HEK293 (cell line): ENCODE data around the gene ZBTB14.

Experiments used
- CTCF ChIA-PET: fragments of 350-600 bp; formaldehyde crosslinking; extraction: SDS; loops from one replicate; lab custom pipeline; 2021; ENCODE audit warnings: antibody characterized with exemption; lab: Yijun Ruan, JAX
- POLR2A ChIA-PET: fragments of 300-600 bp; formaldehyde crosslinking; extraction: SDS; loops from one replicate; lab custom pipeline; 2020; ENCODE audit warnings: antibody characterized with exemption, inconsistent platforms; lab: Yijun Ruan, JAX
- H3K27ac ChIP-seq: fragments of 200-500 bp; sonication (Bioruptor generic); 2 replicates; pipeline ENCODE4 v1.5.1; 2014; ENCODE audit warnings: low read depth, low read length, control low read depth, inconsistent platforms; ENCODE audit errors: extremely low read depth
- H3K36me3 ChIP-seq, 2 experiments: fragments of 200-500 bp in 1 of 2; sonication (Bioruptor generic) in 1 of 2; 1 replicate in 1 of 2; 2 replicates in 1 of 2; pipeline ENCODE4 v1.5.1; 2014 to 2017; ENCODE audit warnings: inconsistent platforms in 2 of 2, low read length in 2 of 2; ENCODE audit not compliant: control insufficient read depth in 2 of 2, insufficient read depth in 1 of 2
- H3K4me1 ChIP-seq: fragments of 200-500 bp; sonication (Bioruptor generic); 2 replicates; pipeline ENCODE4 v1.5.1; 2014; ENCODE audit warnings: mild to moderate bottlenecking, low read length, inconsistent platforms; ENCODE audit not compliant: control insufficient read depth, insufficient read depth
- H3K4me3 ChIP-seq: 2 replicates; pipeline ENCODE4 v1.5.1; 2011; ENCODE audit warnings: low read depth, mild to moderate bottlenecking, control low read depth, low read length, moderate library complexity
- H3K9me3 ChIP-seq: fragments of 200-500 bp; sonication (Bioruptor generic); 2 replicates; pipeline ENCODE4 v1.5.1; 2014; ENCODE audit warnings: low read depth, low read length, inconsistent platforms; ENCODE audit not compliant: control insufficient read depth, insufficient read depth
- EGR2 ChIP-seq: fragments of 450-650 bp; formaldehyde crosslinking; IDR thresholded peaks from 2 replicates; pipeline ENCODE4 v1.5.1; 2016; ENCODE audit warnings: low read depth, missing biosample characterization, missing genetic modification characterization
- ELK4 ChIP-seq: IDR thresholded peaks from 2 replicates; pipeline ENCODE4 v1.6.1; 2011; ENCODE audit warnings: mild to moderate bottlenecking, low read depth, low read length, borderline replicate concordance
- ZBTB11 ChIP-seq: fragments of 450-650 bp; formaldehyde crosslinking; conservative IDR thresholded peaks from 2 replicates; pipeline ENCODE4 v1.5.1; 2016; ENCODE audit warnings: low read depth, missing biosample characterization, missing genetic modification characterization
- ZNF138 ChIP-seq: fragments of 450-650 bp; formaldehyde crosslinking; IDR thresholded peaks from 2 replicates; pipeline ENCODE4 v1.5.1; 2016; ENCODE audit warnings: missing biosample characterization, missing genetic modification characterization, borderline replicate concordance
- ZNF214 ChIP-seq: fragments of 450-650 bp; formaldehyde crosslinking; IDR thresholded peaks from 2 replicates; pipeline ENCODE4 v1.5.1; 2017; ENCODE audit warnings: missing biosample characterization, mild to moderate bottlenecking, missing genetic modification characterization, borderline replicate concordance
- ZNF354C ChIP-seq: fragments of 450-650 bp; formaldehyde crosslinking; IDR thresholded peaks from 2 replicates; pipeline ENCODE4 v1.5.1; 2016; ENCODE audit warnings: missing biosample characterization, missing genetic modification characterization, low read depth, borderline replicate concordance
- ZNF366 ChIP-seq: fragments of 450-650 bp; formaldehyde crosslinking; conservative IDR thresholded peaks from 2 replicates; pipeline ENCODE4 v1.5.1; 2016; ENCODE audit warnings: missing biosample characterization, missing genetic modification characterization
- ZNF426 ChIP-seq: fragments of 450-650 bp; formaldehyde crosslinking; IDR thresholded peaks from 2 replicates; pipeline ENCODE4 v1.5.1; 2017; ENCODE audit warnings: missing biosample characterization, missing genetic modification characterization, mild to moderate bottlenecking, inconsistent platforms, moderate library complexity
- ZNF433 ChIP-seq: fragments of 450-650 bp; formaldehyde crosslinking; IDR thresholded peaks from 2 replicates; pipeline ENCODE4 v1.5.1; 2016; ENCODE audit warnings: missing biosample characterization, missing genetic modification characterization, low read depth
- ZNF518A ChIP-seq: fragments of 450-650 bp; formaldehyde crosslinking; conservative IDR thresholded peaks from 2 replicates; pipeline ENCODE4 v1.5.1; 2016; ENCODE audit warnings: low read depth, missing biosample characterization, missing genetic modification characterization
- ZNF529 ChIP-seq: fragments of 450-650 bp; formaldehyde crosslinking; IDR thresholded peaks from 2 replicates; pipeline ENCODE4 v1.5.1; 2017; ENCODE audit warnings: missing genetic modification characterization, missing biosample characterization; ENCODE audit not compliant: insufficient replicate concordance
- ZNF544 ChIP-seq: fragments of 450-650 bp; formaldehyde crosslinking; IDR thresholded peaks from 2 replicates; pipeline ENCODE4 v1.5.0; 2017; ENCODE audit warnings: missing biosample characterization, missing genetic modification characterization
- ZNF549 ChIP-seq: fragments of 450-650 bp; IDR thresholded peaks from 2 replicates; pipeline ENCODE4 v1.5.1; 2018; ENCODE audit warnings: missing biosample characterization, missing genetic modification characterization, mild to moderate bottlenecking, inconsistent platforms, moderate library complexity
- ZNF580 ChIP-seq: fragments of 450-650 bp; formaldehyde crosslinking; IDR thresholded peaks from 2 replicates; pipeline ENCODE4 v1.5.1; 2016; ENCODE audit warnings: missing biosample characterization, missing genetic modification characterization
- ZSCAN23 ChIP-seq: fragments of 450-650 bp; formaldehyde crosslinking; IDR thresholded peaks from 2 replicates; pipeline ENCODE4 v1.5.1; 2016; ENCODE audit warnings: missing biosample characterization, missing genetic modification characterization

The ZBTB14 gene

DNA sequence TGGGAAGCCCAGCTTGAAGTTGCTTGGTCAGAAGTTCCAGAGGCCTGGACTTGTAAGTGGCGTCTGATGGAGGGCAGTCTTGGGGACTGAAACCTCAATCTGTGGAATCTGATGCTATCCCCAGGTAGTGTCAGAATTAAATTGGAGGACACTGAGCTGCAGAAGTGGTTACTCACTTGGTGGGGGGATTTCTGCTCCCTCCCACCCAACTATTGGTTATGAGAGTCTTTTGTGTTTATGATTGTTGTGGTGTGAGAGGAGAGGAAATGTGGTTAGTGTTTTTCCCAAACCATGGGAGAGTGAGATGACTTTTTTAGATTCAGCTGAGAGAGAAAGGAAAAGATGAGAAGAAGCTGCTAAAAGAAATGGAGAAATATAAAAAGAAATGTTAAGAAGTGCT is 12.8 kb downstream of the ZBTB14 start:
- Histone ChIP-seq H3K27ac (no peak overlapping the region), H3K36me3 (no peaks in the 10 kb centered on the region), H3K4me1 (no peaks in the 10 kb centered on the region), H3K4me3 (no peak overlapping the region), H3K9me3 (no peaks in the 10 kb centered on the region)
- TF ChIP-seq ZNF426 (tag by site-specific recombination) (no peak), ELK4 (no peak), ZNF366 (tag by site-specific recombination) (no peak), ZBTB11 (tag by site-specific recombination) (no peak), ZNF549 (no peak), ZNF529 (tag by site-specific recombination) (no peak), ZNF518A (no peak), ZNF433 (no peak), ZSCAN23 (no peak)
- ChIA-PET POLR2A (no interaction called here), CTCF (interaction anchor here (1.3 to 1.4 kb wide), 2 partner anchors 24 to 45 kb away, joined by 4 to 7 read pairs; no protein-coding TSS in a partner anchor)

- Histone ChIP-seq H3K9me3 (no peaks in the 10 kb centered on the region), H3K4me3 (no peak overlapping the region)
- POLR2A ChIA-PET = no interaction called here
- TF ChIP-seq ZNF580 (no peak), ZNF354C (tag by site-specific recombination) (no peak), ZNF214 (tag by site-specific recombination) (no peak), EGR2 (tag by site-specific recombination) (no peak), ZNF138 (tag by site-specific recombination) (no peak), ZNF544 (tag by site-specific recombination) (no peak)
- TF ChIP-seq, all 188 proteins: peak for 0
- Histone ChIP-seq H3K36me3 (no peaks in the 10 kb centered on the region), H3K4me1 (no peaks in the 10 kb centered on the region), H3K27ac (no peak overlapping the region)
- CTCF ChIA-PET = no interaction called here
These were observed 18.6 kb downstream of the ZBTB14 start for GRCh38 chr18:5276947-5277346.
